Calu3 (cell line): ENCODE measurements around the gene B9D1. TPM values are rescaled to one million over a fixed set of nuclear protein-coding genes. Genes with fewer than 3 reads are reported as not detected.

Experiments used
- BruUV-seq: library from RNA; stranded (reverse); fragments of 400-500 nt; replicated peaks from 2 replicates; lab custom pipeline; 2021; lab: Mats Ljungman, UMichigan
- CTCF ChIA-PET: fragments of 300-600 bp; sonication (Branson Sonifier 250); formaldehyde crosslinking; loops from one replicate; lab custom pipeline; 2022; ENCODE audit warnings: antibody characterized with exemption; lab: Charles Lee
- DNase-seq: peaks from one replicate; pipeline ENCODE4 v3.0.0; 2022
- H3K27ac Mint-ChIP-seq: one replicate; pipeline ENCODE4 v1.8.0; 2022; ENCODE audit warnings: mixed read lengths; ENCODE audit not compliant: unreplicated experiment
- H3K27me3 Mint-ChIP-seq: one replicate; pipeline ENCODE4 v1.8.0; 2022; ENCODE audit warnings: mixed read lengths; ENCODE audit not compliant: unreplicated experiment
- H3K36me3 Mint-ChIP-seq: one replicate; pipeline ENCODE4 v1.8.0; 2022; ENCODE audit warnings: mild to moderate bottlenecking, moderate library complexity, mixed read lengths; ENCODE audit not compliant: insufficient read depth, unreplicated experiment
- H3K4me1 Mint-ChIP-seq: one replicate; pipeline ENCODE4 v1.8.0; 2022; ENCODE audit warnings: mild to moderate bottlenecking, low read depth, mixed read lengths; ENCODE audit not compliant: unreplicated experiment
- H3K4me3 Mint-ChIP-seq: one replicate; pipeline ENCODE4 v1.8.0; 2022; ENCODE audit warnings: mild to moderate bottlenecking, low read depth, moderate library complexity, mixed read lengths; ENCODE audit not compliant: unreplicated experiment
- H3K9me3 Mint-ChIP-seq: one replicate; pipeline ENCODE4 v1.8.0; 2022; ENCODE audit warnings: low read depth, mixed read lengths; ENCODE audit not compliant: unreplicated experiment
- intact Hi-C: fragments of 100-400 bp; cut with micrococcal nuclease; formaldehyde crosslinking; loops from one replicate; pipeline ENCODE4 v1.10.0; 2022; ENCODE audit not compliant: unreplicated experiment
- total RNA-seq: library from RNA; stranded (reverse); gene quantifications from 2 replicates; pipeline ENCODE4 v1.2.3, GENCODE V29; 2022
- TF ChIP-seq, protein P1 (sequence below): fragments of 200-600 bp; IDR thresholded peaks from one replicate; pipeline ENCODE4 v1.8.0; 2022; ENCODE audit warnings: antibody characterized with exemption; ENCODE audit not compliant: unreplicated experiment

The B9D1 gene
- total RNA-seq, 1 experiment from 2014 or later, result 14.1 TPM

DNA sequence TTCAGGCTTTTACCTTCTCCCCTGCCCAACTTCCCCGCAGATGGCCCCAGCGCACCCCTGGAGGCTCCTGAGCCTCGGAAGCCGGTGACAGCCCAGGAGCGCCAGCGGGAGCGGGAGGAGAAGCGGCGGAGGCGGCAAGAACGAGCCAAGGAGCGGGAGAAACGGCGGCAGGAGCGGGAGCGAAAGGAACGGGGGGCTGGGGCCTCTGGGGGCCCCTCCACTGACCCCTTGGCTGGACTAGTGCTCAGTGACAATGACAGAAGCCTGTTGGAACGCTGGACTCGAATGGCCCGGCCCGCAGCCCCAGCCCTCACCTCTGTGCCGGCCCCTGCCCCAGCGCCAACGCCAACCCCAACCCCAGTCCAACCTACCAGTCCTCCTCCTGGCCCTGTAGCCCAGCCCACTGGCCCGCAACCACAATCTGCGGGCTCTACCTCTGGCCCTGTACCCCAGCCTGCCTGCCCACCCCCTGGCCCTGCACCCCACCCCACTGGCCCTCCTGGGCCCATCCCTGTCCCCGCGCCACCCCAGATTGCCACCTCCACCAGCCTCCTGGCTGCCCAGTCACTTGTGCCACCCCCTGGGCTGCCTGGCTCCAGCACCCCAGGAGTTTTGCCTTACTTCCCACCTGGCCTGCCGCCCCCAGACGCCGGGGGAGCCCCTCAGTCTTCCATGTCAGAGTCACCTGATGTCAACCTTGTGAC lies 19.4 kb upstream of the B9D1 start:
- TF ChIP-seq, protein P1, sequence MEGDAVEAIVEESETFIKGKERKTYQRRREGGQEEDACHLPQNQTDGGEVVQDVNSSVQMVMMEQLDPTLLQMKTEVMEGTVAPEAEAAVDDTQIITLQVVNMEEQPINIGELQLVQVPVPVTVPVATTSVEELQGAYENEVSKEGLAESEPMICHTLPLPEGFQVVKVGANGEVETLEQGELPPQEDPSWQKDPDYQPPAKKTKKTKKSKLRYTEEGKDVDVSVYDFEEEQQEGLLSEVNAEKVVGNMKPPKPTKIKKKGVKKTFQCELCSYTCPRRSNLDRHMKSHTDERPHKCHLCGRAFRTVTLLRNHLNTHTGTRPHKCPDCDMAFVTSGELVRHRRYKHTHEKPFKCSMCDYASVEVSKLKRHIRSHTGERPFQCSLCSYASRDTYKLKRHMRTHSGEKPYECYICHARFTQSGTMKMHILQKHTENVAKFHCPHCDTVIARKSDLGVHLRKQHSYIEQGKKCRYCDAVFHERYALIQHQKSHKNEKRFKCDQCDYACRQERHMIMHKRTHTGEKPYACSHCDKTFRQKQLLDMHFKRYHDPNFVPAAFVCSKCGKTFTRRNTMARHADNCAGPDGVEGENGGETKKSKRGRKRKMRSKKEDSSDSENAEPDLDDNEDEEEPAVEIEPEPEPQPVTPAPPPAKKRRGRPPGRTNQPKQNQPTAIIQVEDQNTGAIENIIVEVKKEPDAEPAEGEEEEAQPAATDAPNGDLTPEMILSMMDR, result no peak
- no peak overlapping the region for H3K27ac Mint-ChIP-seq
- no TSS peak for BruUV-seq
- H3K27me3 Mint-ChIP-seq, result no peaks in the 10 kb centered on the region
- no peaks in the 10 kb centered on the region for H3K9me3 Mint-ChIP-seq
- no peak for DNase-seq
- H3K4me1 Mint-ChIP-seq, result no peaks in the 10 kb centered on the region
- CTCF ChIA-PET, result no interaction called here
- H3K4me3 Mint-ChIP-seq, result no peak overlapping the region
- H3K36me3 Mint-ChIP-seq, result peaks cover 40% of the 10 kb centered on the region
- intact Hi-C loops, result no loop called here

DNA sequence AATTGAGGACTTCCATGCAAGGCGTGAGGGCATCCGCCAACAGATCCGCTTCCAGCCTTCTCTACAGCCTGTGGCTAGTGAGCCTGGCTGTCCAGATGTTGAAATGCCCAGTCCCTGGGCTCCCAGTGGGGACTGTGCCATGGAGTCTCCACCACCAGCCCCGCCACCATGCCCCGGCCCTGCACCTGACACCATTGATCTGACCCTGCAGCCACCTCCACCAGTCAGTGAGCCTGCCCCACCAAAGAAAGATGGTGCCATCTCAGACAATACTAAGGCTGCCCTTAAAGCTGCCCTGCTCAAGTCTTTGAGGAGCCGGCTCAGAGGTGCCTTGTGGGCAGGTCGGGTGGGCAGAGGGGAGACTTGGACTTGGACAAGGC lies 18.8 kb upstream of the B9D1 start:
- H3K27me3 Mint-ChIP-seq, result no peaks in the 10 kb centered on the region
- no peak overlapping the region for H3K4me3 Mint-ChIP-seq
- BruUV-seq, result no TSS peak
- TF ChIP-seq, protein P1, result no peak
- H3K27ac Mint-ChIP-seq, result no peak overlapping the region
- no peak for DNase-seq
- CTCF ChIA-PET, result no interaction called here
- intact Hi-C loops, result no loop called here
- no peaks in the 10 kb centered on the region for H3K4me1 Mint-ChIP-seq
- H3K36me3 Mint-ChIP-seq, result peaks cover 42% of the 10 kb centered on the region
- no peaks in the 10 kb centered on the region for H3K9me3 Mint-ChIP-seq

DNA sequence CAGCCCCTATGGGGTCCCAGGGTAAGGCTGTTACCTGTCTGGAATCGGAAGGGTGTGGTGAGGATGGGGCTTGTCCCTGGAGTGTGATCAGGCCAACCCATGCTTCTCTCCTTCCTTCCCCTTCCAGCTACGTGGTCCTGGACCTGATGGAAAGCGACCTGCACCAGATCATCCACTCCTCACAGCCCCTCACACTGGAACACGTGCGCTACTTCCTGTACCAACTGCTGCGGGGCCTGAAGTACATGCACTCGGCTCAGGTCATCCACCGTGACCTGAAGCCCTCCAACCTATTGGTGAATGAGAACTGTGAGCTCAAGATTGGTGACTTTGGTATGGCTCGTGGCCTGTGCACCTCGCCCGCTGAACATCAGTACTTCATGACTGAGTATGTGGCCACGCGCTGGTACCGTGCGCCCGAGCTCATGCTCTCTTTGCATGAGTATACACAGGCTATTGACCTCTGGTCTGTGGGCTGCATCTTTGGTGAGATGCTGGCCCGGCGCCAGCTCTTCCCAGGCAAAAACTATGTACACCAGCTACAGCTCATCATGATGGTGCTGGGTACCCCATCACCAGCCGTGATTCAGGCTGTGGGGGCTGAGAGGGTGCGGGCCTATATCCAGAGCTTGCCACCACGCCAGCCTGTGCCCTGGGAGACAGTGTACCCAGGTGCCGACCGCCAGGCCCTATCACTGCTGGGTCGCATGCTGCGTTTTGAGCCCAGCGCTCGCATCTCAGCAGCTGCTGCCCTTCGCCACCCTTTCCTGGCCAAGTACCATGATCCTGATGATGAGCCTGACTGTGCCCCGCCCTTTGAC lies 18.2 kb upstream of the B9D1 start:
- no peaks in the 10 kb centered on the region for H3K4me1 Mint-ChIP-seq
- no peaks in the 10 kb centered on the region for H3K27me3 Mint-ChIP-seq
- TF ChIP-seq, protein P1, result no peak
- no peak overlapping the region for H3K27ac Mint-ChIP-seq
- intact Hi-C loops, result no loop called here
- no peak overlapping the region for H3K4me3 Mint-ChIP-seq
- H3K9me3 Mint-ChIP-seq, result no peaks in the 10 kb centered on the region
- DNase-seq, result no peak
- H3K36me3 Mint-ChIP-seq, result peaks cover 42% of the 10 kb centered on the region
- CTCF ChIA-PET, result no interaction called here
- BruUV-seq, result no TSS peak

DNA sequence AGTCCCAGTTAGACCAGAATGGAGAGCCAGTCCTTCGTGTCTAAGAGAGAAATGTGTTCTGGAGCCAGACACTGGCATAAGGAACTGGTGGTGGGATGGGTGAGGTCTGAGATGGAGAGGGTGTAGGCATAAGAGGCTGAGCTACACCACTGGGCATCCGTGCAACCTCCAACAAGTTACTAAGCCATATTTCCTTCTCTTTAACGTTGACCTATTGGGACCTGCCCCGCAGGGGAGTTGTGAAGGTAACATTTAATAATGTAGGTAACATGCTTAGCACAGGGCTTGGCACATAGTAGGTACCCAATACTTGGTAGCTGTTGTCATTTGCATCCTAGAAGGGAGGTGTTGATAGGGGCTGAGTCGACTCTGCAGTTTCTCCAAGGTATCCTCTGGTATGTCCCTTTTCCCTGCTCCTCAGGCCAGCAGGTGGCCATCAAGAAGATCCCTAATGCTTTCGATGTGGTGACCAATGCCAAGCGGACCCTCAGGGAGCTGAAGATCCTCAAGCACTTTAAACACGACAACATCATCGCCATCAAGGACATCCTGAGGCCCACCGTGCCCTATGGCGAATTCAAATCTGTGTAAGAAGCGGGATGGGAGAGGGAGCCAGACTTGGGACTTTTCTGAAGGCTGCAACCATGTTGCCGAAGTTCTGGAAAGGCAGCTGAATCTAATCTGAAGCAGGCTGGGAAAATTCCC lies 17.0 kb upstream of the B9D1 start:
- peak overlapping the region; percentile 92 for H3K4me3 Mint-ChIP-seq
- TSS peak; percentile 38 for BruUV-seq
- no peak for DNase-seq
- H3K27ac Mint-ChIP-seq, result no peak overlapping the region
- H3K9me3 Mint-ChIP-seq, result no peaks in the 10 kb centered on the region
- H3K36me3 Mint-ChIP-seq, result peaks cover 42% of the 10 kb centered on the region
- CTCF ChIA-PET, result no interaction called here
- no peaks in the 10 kb centered on the region for H3K27me3 Mint-ChIP-seq
- no peaks in the 10 kb centered on the region for H3K4me1 Mint-ChIP-seq
- TF ChIP-seq, protein P1, result no peak
- intact Hi-C loops, result no loop called here
